HTERT RPE-1 (cell line): ENCODE measurements around the gene SH2D4B.

Source experiments
- in situ Hi-C: fragments of 300-500 bp; cut with MboI; formaldehyde crosslinking; loops from 4 replicates; pipeline ENCODE4 v1.14.3; 2020; ENCODE audit warnings: low sequenced_read_pairs

Gene SH2D4B

DNA sequence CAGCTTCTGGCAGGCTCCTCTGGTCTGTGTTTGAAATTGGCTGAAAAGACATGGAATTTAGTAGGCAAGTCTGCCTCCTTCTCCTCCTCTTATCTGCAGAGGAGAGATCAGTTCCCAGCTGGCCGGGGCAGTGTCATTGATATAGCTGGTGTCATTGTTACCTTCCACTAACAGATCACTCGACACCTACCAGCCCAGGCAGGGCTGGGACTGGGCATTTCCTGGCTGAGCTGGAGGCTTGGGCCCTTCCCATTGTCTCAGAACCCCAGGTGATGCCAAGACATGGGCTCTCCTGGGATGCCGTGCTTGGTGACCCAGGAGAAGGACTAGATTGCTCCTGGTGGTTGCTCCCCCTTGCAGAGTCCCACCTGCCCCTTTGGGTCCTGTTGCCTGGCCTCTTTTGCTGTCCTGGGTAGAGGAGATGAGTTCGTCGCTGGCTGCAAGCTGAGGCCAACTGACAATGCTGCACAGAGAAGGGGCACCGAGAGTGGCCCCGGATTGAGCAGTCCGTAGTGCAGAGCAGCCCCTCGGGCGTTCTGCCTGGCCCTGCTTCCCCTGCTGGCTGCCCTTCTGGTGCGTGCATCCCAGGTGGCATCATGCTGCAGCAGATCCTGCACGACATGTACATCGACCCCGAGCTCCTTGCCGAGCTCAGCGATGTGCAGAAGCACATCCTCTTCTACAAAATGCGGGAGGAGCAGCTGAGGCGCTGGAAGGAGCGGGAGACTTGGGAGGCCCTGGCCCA, at the start of gene SH2D4B:
Gene SH2D4B (plus strand): TSS at position 167 of the 745 bp plus-strand sequence. CDS start 430 bp downstream, at position 597.
- in situ Hi-C loops, result no loop called here

GRCh38 chr10:80488539-80489066, 49.1 kb upstream of the SH2D4B start:
- in situ Hi-C loops, result no loop called here

DNA sequence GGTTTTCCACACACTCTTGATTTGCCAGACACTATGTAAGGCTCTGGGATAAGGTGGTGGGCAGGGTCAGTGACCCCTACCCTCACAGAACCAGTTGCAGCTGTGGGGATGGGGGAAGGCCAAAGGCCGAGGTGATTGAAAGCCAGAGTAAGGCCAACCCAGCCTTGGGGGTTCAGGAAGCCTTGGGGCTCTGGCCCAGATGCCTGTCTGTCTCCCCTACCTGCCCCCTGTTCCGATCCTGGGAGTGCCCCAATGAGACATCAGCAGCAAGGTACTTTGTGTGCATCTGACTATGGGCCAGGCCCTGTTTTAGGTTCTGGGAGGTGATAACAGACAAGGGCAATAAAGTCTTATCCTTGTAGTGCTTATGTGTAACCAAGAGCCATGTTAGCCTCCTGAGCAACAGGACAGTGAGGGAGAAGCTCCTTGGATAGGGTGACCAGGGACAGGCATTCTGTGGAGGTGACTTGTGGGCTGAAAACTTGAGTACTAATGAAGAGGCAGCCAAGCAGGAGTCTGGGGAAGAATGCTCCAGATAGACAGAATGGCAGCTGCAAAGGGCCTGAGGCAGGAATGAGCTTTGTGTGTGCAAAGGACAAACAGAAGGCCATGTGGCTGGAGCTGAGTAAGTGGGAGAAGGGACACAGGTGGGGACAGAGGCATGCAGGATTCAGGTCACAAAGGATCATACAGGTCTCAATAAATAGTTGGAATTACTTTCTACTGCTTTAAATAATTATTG, 48.2 kb upstream of the SH2D4B start:
- in situ Hi-C loops, result no loop called here

GRCh38 chr10:80491251-80492102, 46.2 kb upstream of the SH2D4B start:
- in situ Hi-C loops, result no loop called here

DNA sequence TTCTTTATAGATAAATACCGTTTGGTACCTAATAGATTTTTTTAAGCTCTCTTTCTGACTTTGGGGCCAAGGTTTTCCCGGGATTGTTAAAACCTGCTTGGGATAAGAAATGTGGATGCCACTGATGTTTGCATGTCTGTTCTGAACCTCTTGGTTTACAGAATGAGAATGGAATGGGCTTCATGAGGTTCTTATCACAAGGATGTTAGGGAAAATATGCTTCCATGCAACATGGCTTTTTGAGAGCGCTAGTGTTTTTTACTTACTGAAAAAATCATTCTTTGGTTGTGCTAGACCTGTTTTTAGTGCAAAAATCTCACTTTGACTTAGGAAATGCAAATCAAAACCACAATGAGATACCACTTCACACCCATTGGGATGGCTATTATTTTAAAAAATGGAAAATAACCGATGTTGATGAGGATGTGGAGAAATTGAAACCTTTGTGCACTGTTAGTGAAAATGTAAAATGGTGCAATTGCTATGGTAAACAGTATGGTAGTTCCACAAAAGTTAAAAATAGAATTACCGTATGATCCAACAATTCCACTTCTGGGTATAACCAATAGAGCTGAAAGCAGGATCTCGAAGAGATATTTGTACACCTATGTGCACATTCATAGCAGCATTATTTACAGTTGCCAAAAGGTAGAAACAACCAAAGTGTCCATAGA, 44.7 kb upstream of the SH2D4B start:
- in situ Hi-C loops, result no loop called here

GRCh38 chr10:80493522-80494051, 44.1 kb upstream of the SH2D4B start:
- in situ Hi-C loops, result no loop called here

DNA sequence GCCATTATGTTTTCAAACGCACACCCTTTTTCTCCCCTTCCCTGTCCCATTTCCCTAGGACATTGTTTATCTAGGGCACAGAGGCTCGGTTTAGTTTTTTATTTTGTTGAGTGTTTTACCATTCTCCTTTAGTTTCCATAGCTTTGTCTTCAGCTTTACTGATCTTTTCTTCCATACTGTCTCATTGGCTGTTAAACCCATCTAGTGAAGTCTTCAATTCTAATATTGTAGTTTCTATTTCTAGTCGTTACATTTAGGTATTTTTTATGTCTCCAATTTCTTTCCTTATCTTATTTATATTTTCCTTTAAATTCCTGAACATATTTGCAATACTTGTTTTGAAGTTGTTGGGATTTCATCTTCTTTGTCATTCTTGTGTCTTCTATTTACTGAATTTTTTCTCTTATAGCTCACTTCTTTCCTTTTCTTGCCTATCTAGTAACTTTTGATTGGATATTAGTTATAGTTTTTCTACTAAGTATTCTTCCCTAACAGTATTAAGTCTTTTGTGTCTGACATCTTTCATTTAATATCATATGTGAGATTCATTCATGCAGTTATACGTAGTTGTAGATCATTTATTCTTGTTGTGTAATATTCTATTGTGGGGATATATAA, 41.0 kb upstream of the SH2D4B start:
- in situ Hi-C loops, result no loop called here

GRCh38 chr10:80497187-80498077, 40.3 kb upstream of the SH2D4B start:
- in situ Hi-C loops, result no loop called here

DNA sequence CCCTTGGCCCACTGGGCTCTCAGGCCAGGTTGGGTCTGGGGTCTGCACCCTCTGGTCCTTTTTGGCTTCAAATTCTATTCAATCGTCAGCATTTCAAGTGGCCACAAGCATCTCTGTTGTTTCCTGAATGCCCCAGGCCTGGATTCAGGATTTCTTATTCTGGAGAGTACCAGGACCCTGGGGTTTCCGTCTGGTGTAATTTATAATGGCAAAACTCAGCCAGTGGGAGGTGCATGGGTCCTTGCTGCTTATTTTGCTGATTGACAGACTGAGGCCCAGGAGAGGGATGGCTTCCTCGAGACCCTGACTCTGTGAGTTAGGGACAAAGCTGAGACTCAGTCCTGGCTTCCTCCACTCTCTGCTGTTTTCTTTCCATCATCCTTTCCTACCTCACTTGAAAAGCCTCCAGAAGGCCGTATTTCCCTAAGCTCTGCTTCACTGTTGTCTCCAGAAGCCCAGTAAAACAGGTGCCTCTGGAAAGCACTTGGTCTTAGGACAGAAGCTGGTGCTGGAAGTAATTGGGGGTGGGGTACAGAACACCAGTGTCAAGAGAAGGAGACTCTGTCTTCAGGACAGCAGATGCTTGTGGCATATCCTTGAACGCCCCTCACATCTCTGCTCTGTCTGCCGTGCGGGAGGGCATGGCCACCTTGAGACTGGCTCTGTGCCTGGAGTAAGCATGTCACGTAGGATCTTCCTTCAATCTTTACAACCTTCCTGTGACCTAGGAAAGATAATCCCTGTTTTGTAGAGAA, 39.4 kb upstream of the SH2D4B start:
- in situ Hi-C loops, result no loop called here

GRCh38 chr10:80498833-80499741, 38.6 kb upstream of the SH2D4B start:
- in situ Hi-C loops, result no loop called here

GRCh38 chr10:80500572-80501380, 36.9 kb upstream of the SH2D4B start:
- in situ Hi-C loops, result no loop called here

- in situ Hi-C loops, result no loop called here
Measured at GRCh38 chr10:80501381-80501912, 36.3 kb upstream of the SH2D4B start.

DNA sequence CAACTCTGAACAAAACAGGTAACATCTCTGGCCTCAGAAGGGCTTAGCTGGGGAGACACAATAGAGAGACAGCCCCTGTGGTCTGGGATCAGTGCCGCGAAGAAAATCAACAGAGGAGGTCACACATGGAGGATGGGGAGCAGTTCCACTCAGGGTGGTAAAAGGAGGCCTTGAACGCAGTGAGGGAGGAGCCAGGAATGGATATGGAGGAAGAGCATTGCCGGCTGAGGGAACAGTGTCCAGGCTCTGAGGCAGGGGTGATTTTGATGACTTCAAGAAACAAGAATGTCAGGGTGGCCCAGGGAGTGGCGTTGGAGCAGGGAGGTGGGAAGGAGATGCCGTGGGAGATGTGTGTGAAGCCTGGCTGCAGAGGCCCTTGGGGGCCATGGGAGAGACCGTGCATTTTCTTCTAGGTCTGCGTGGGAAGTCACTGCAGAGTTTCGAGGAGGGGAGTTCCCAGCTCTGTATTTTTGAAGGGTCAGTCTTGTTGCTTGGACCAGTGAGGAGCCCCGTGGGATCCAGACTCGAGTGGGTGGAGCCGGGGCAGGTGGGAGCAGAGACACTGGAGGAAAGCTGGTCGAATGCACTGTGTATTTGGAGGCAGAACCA, 35.7 kb upstream of the SH2D4B start:
- in situ Hi-C loops, result no loop called here

DNA sequence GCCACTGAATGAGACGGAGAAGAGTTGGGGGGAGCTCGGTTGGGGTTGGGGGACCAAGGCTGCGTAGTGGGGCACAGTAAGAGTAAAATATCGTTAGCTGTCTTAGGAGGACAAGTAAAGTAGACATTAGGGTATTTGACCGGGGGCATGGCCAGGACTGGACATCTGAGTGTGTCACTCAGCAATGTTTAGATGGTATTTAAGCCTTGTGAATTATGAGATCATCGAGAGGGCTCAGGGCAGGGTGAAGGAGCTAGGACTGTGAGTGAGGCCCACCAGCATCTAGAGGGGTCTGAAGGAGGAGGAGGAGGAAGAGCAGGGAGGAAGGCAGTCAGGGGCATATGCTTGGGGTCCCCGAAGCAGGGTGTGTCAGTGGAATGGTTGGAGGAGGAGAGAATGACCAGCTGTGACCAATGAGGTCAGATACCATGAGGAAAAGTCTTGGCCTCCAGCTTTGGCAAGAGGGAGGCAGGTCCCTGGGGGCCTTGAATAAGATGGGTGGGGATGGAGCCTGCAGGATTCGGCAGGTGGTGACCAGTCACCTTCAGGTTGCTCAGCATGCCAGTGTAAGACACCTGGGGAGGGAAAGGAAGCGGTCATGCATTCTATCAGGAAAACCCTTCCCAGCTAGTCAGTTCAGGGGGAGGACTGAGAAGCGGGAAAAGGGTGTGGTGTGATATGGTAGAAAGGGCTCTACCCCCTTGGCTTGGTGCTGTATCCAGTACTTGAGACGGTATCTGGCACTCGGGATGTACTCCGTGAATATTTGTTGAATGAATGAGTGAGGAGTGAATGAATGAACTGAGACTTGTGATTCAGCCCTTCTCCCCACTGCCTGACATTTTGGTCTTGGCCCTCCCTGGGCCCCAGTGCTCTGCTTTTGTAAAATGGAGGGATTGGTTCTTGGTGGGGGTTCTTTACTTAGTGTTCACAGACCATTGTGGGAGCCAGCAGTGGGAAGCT, 34.8 kb upstream of the SH2D4B start:
- in situ Hi-C loops, result no loop called here
